HUES64 (cell line): ENCODE results near the gene TRIL. TPM values are rescaled to one million over a fixed set of nuclear protein-coding genes. Genes with fewer than 3 reads are reported as not detected.

Experiments used
- H3K27ac ChIP-seq: 2 replicates; pipeline ENCODE4 v1.7.0; 2013; ENCODE audit warnings: low read depth, low read length, inconsistent platforms
- H3K27me3 ChIP-seq: 2 replicates; pipeline ENCODE4 v1.6.1; 2013; ENCODE audit warnings: mild to moderate bottlenecking, low read length; ENCODE audit not compliant: insufficient read depth
- H3K36me3 ChIP-seq: 2 replicates; pipeline ENCODE4 v1.6.1; 2013; ENCODE audit warnings: mild to moderate bottlenecking, low read length; ENCODE audit not compliant: insufficient read depth
- H3K4me1 ChIP-seq: 2 replicates; pipeline ENCODE4 v1.6.1; 2013; ENCODE audit warnings: mild to moderate bottlenecking, low read length, moderate library complexity; ENCODE audit not compliant: insufficient read depth
- H3K4me3 ChIP-seq: 2 replicates; pipeline ENCODE4 v1.5.1; 2013; ENCODE audit warnings: mild to moderate bottlenecking, low read length, moderate library complexity
- H3K9ac ChIP-seq: 2 replicates; pipeline ENCODE4 v1.6.1; 2013; ENCODE audit warnings: mild to moderate bottlenecking, low read depth, low read length
- H3K9me3 ChIP-seq: 2 replicates; pipeline ENCODE4 v1.6.1; 2013; ENCODE audit warnings: low read depth, low read length; ENCODE audit not compliant: insufficient read depth
- WGBS: fragments of 150-250, 120-280 bp; methylation state at CpG from one replicate; pipeline ENCODE4 v1.1.7; 2013; ENCODE audit warnings: missing lambda C conversion rate; 5-methylcytosine and 5-hydroxymethylcytosine counted together
- polyA plus RNA-seq, 2 experiments: library from polyadenylated mRNA; stranded (reverse); fragments of 50-300 nt; gene quantifications; one replicate each; pipeline ENCODE4 v1.2.3, GENCODE V29; 2013

Gene TRIL, protein sequence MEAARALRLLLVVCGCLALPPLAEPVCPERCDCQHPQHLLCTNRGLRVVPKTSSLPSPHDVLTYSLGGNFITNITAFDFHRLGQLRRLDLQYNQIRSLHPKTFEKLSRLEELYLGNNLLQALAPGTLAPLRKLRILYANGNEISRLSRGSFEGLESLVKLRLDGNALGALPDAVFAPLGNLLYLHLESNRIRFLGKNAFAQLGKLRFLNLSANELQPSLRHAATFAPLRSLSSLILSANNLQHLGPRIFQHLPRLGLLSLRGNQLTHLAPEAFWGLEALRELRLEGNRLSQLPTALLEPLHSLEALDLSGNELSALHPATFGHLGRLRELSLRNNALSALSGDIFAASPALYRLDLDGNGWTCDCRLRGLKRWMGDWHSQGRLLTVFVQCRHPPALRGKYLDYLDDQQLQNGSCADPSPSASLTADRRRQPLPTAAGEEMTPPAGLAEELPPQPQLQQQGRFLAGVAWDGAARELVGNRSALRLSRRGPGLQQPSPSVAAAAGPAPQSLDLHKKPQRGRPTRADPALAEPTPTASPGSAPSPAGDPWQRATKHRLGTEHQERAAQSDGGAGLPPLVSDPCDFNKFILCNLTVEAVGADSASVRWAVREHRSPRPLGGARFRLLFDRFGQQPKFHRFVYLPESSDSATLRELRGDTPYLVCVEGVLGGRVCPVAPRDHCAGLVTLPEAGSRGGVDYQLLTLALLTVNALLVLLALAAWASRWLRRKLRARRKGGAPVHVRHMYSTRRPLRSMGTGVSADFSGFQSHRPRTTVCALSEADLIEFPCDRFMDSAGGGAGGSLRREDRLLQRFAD
- polyA plus RNA-seq (2013, experiment 1 of 2): 9.0 TPM
- 13.6 TPM for polyA plus RNA-seq (2013, experiment 2 of 2)

- H3K4me1 ChIP-seq: peaks cover 32% of the 10 kb centered on the region
- peak within 1 kb of the TSS; percentile 57; the same call in 1 of the 2 replicates for H3K9ac ChIP-seq
- peak within 1 kb of the TSS; percentile 65 for H3K4me3 ChIP-seq
- no peaks in the 10 kb centered on the region for H3K9me3 ChIP-seq
- H3K36me3 ChIP-seq: no peaks in the 10 kb centered on the region
- peaks cover 59% of the 10 kb centered on the region for H3K27me3 ChIP-seq
- H3K27ac ChIP-seq: no peak within 1 kb of the TSS
- WGBS: 2% methylated on average over 66 of the region's 66 CpGs
These were observed at the start of gene TRIL for GRCh38 chr7:28958235-28958979. TSS of gene TRIL (minus strand) at chr7:28958330. CDS start at chr7:28958046, 284 bp downstream.

DNA sequence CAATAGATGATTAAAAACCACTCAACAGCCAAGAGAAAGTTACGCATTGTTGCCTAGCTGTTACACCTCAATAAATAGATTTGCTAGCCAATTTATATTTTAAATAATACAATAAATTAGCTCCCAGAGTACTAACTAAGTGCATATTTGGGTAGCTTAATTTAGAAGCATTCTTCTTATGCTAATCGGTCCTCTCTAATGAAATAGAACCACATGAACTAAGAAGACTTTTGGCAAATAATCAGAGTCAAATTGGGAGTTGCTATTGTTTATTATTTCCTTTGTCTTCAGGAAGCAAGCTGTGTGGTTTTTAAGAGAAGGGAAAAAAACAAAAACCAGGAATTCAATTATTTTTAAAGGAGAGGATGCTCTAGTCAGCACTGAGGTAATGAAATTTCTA is 49.0 kb upstream of the TRIL start:
- Histone ChIP-seq H3K9me3 (peaks cover 11% of the 10 kb centered on the region; the same call in 1 of the 2 replicates), H3K36me3 (no peaks in the 10 kb centered on the region), H3K9ac (no peak overlapping the region), H3K4me1 (peaks cover 5% of the 10 kb centered on the region; the same call in 1 of the 2 replicates), H3K27me3 (no peaks in the 10 kb centered on the region), H3K27ac (no peak overlapping the region), H3K4me3 (no peak overlapping the region)
- 100% methylated on average over 2 of the region's 2 CpGs for WGBS

GRCh38 chr7:29005829-29006228 is 47.7 kb upstream of the TRIL start:
- H3K4me3 ChIP-seq: no peak overlapping the region
- H3K9ac ChIP-seq: no peak overlapping the region
- H3K27me3 ChIP-seq: no peaks in the 10 kb centered on the region
- peaks cover 11% of the 10 kb centered on the region; the same call in 1 of the 2 replicates for H3K9me3 ChIP-seq
- no peak overlapping the region for H3K27ac ChIP-seq
- no peaks in the 10 kb centered on the region for H3K36me3 ChIP-seq
- H3K4me1 ChIP-seq: peaks cover 7% of the 10 kb centered on the region
- 89% methylated on average over 2 of the region's 3 CpGs for WGBS

- no peak overlapping the region for H3K4me3 ChIP-seq
- H3K9me3 ChIP-seq: peaks cover 11% of the 10 kb centered on the region; the same call in 1 of the 2 replicates
- H3K27me3 ChIP-seq: no peaks in the 10 kb centered on the region
- no peak overlapping the region for H3K27ac ChIP-seq
- H3K9ac ChIP-seq: no peak overlapping the region
- WGBS: 93% methylated on average over 1 of the region's 1 CpG
- no peaks in the 10 kb centered on the region for H3K36me3 ChIP-seq
- H3K4me1 ChIP-seq: peaks cover 7% of the 10 kb centered on the region
These were observed 47.3 kb upstream of the TRIL start for GRCh38 chr7:29005406-29005805.

- WGBS: 92% methylated on average over 5 of the region's 5 CpGs
- Histone ChIP-seq H3K9ac (no peak overlapping the region), H3K27me3 (no peaks in the 10 kb centered on the region), H3K4me1 (peaks cover 7% of the 10 kb centered on the region), H3K27ac (no peak overlapping the region), H3K9me3 (peaks cover 8% of the 10 kb centered on the region; the same call in 1 of the 2 replicates), H3K4me3 (no peak overlapping the region), H3K36me3 (no peaks in the 10 kb centered on the region)
These were observed 45.6 kb upstream of the TRIL start for GRCh38 chr7:29003703-29004102.

DNA sequence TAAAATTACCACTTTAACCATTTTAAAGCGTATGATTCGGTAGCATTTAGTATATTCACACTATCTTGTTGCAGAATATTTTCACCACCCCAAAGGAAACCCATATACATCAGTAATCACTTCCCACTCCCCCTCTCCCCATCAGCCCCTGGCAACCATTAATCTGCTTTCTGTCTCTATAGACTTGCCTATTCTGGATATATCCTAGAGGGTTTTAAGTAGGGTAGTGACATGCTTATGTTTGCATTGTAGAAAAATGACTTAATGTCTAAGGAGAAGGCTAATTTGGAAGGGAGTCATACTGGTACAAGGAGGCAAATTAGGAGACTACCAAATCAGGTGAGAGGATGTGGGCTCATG is 42.6 kb upstream of the TRIL start:
- Histone ChIP-seq H3K27me3 (no peaks in the 10 kb centered on the region), H3K27ac (no peak overlapping the region), H3K36me3 (no peaks in the 10 kb centered on the region), H3K9me3 (peaks cover under 1% of the 10 kb centered on the region; the same call in 1 of the 2 replicates), H3K4me1 (peaks cover 8% of the 10 kb centered on the region; the same call in 1 of the 2 replicates), H3K4me3 (no peak overlapping the region), H3K9ac (no peak overlapping the region)
- WGBS: over 99% methylated on average over 2 of the region's 2 CpGs

- H3K4me3 ChIP-seq: no peak overlapping the region
These were observed 42.0 kb upstream of the TRIL start for GRCh38 chr7:28999895-29000716.

DNA sequence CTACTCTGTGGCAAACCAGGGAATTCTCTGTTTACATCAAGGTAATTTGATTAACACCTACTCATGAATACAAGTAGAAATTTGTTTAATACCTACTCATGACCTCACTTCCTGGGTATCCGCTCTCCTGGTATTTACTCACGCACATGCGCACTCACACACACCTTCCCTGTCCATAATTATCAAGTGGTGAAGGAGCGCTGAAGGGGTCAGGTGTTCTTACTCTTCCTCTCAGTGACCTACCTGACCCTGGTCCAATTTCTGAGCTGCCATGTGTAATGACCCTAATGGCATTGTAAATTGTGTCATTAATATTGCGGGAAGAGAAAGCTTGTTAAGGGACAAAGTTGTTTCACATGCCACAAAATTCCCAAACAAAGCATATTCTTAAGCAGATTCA is 41.3 kb upstream of the TRIL start:
- peaks cover 8% of the 10 kb centered on the region; the same call in 1 of the 2 replicates for H3K4me1 ChIP-seq
- no peaks in the 10 kb centered on the region for H3K9me3 ChIP-seq
- no peak overlapping the region for H3K27ac ChIP-seq
- no peaks in the 10 kb centered on the region for H3K36me3 ChIP-seq
- no peak overlapping the region for H3K4me3 ChIP-seq
- H3K9ac ChIP-seq: no peak overlapping the region
- no peaks in the 10 kb centered on the region for H3K27me3 ChIP-seq
- 96% methylated on average over 4 of the region's 5 CpGs for WGBS

More at GRCh38 chr7:28999895-29000716, 42.0 kb upstream of the TRIL start:
- Histone ChIP-seq H3K36me3 (no peaks in the 10 kb centered on the region), H3K9ac (no peak overlapping the region), H3K9me3 (no peaks in the 10 kb centered on the region), H3K27me3 (no peaks in the 10 kb centered on the region), H3K27ac (no peak overlapping the region), H3K4me1 (peaks cover 8% of the 10 kb centered on the region; the same call in 1 of the 2 replicates)
- WGBS: 93% methylated on average over 12 of the region's 12 CpGs

DNA sequence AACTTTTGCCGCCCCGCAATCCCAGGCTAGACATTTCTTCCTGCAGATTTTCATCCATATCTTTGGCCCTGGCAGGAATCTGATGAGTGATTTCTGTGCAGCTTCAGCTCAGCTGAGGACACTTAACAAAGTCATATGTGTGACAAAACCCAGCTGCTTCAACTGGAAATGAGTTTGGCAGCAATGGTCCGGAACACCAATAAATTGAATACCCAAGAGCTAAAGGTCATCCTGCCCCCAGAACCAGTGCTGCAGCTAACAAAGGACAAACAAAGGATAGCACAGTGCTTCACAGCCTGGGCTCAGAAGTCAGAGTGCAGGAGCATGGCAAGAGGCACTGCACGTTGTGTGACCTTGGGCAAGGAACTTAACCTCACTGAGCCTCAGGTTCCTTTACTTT is 40.0 kb upstream of the TRIL start:
- no peaks in the 10 kb centered on the region for H3K36me3 ChIP-seq
- no peaks in the 10 kb centered on the region for H3K9me3 ChIP-seq
- H3K4me1 ChIP-seq: peaks cover 8% of the 10 kb centered on the region; the same call in 1 of the 2 replicates
- H3K9ac ChIP-seq: no peak overlapping the region
- no peak overlapping the region for H3K27ac ChIP-seq
- no peaks in the 10 kb centered on the region for H3K27me3 ChIP-seq
- H3K4me3 ChIP-seq: no peak overlapping the region
- WGBS: 83% methylated on average over 4 of the region's 4 CpGs

DNA sequence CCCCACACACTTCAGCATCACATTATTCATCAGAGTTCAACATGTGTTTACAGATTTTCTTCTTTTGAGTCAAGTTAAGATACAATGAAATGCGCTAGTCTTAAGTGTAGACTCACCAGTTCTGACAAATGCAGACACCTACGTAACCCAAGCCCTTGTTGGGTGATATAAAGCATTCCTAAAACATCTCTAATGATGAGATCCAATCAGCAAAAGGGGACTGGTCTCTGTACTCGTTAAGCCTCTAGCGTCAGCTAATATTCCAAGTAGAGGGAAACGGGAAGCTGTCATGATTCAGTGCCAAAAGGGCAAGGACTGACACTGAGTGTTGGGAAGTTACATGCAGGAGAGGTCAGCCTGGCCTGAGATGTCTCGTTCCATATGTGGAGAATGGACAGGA is 38.7 kb upstream of the TRIL start:
- Histone ChIP-seq H3K27me3 (no peaks in the 10 kb centered on the region), H3K9me3 (no peaks in the 10 kb centered on the region), H3K4me1 (peaks cover 6% of the 10 kb centered on the region; the same call in 1 of the 2 replicates), H3K36me3 (no peaks in the 10 kb centered on the region), H3K9ac (no peak overlapping the region), H3K4me3 (no peak overlapping the region), H3K27ac (no peak overlapping the region)
- 94% methylated on average over 6 of the region's 6 CpGs for WGBS
